Right lung (tissue), 10 donors: ENCODE data around the gene PTGES2. TPM values are rescaled to one million over a fixed set of nuclear protein-coding genes. Genes with fewer than 3 reads are reported as not detected.

Experiments
- DNase-seq, 2 donors: peaks; one replicate each; pipeline ENCODE4 v3.0.0-alpha.2; 2013
- long read RNA-seq, 8 donors: transcript quantifications; one replicate each; lab custom pipeline, GENCODE V29; 2026
- polyA plus RNA-seq, 5 donors: library from polyadenylated mRNA; unstranded; fragments of 120-200 nt; gene quantifications; one replicate each; pipeline versions ENCODE4 v1.2.1 to v1.2.3, GENCODE V29; 2013; ENCODE audit warnings: inconsistent platforms in 1 of 5, low replicate concordance in 1 of 5; ENCODE audit not compliant: insufficient read length in 5 of 5, insufficient read depth in 1 of 5

PTGES2 gene
- polyA plus RNA-seq = 10 to 100 TPM; 25.9 to 50.8 (median 31.5) TPM
- long read RNA-seq, donor 1, transcript PTGES2-202 (7 exons, 2,331 nt) = major isoform, 20 of 20 reads
- long read RNA-seq, donor 1, partial matches to known transcripts = 0 of 20 reads
- long read RNA-seq, donor 1, other reads (novel, unspliced or antisense) = 0 of 20 reads
- long read RNA-seq, donor 2, transcript PTGES2-202 (7 exons, 2,331 nt) = major isoform, 5 of 6 reads
- long read RNA-seq, donor 2, partial matches to known transcripts = 0 of 6 reads
- long read RNA-seq, donor 2, other reads (novel, unspliced or antisense) = 0 of 6 reads
- long read RNA-seq, donor 3, transcript PTGES2-202 (7 exons, 2,331 nt) = major isoform, 8 of 9 reads
- long read RNA-seq, donor 3, partial matches to known transcripts = 0 of 9 reads
- long read RNA-seq, donor 3, other reads (novel, unspliced or antisense) = 0 of 9 reads
- long read RNA-seq, donor 4, partial matches to known transcripts = 0 of 5 reads
- long read RNA-seq, donor 4, other reads (novel, unspliced or antisense) = 0 of 5 reads
- long read RNA-seq, donor 5, transcript PTGES2-202 (7 exons, 2,331 nt) = major isoform, 11 of 17 reads
- long read RNA-seq, donor 5, partial matches to known transcripts = 6 of 17 reads
- long read RNA-seq, donor 5, other reads (novel, unspliced or antisense) = 0 of 17 reads
- long read RNA-seq, donor 6, transcript PTGES2-202 (7 exons, 2,331 nt) = major isoform, 15 of 15 reads
- long read RNA-seq, donor 6, partial matches to known transcripts = 0 of 15 reads
- long read RNA-seq, donor 6, other reads (novel, unspliced or antisense) = 0 of 15 reads
- long read RNA-seq, donor 7, transcript PTGES2-202 (7 exons, 2,331 nt) = major isoform, 17 of 17 reads
- long read RNA-seq, donor 7, partial matches to known transcripts = 0 of 17 reads
- long read RNA-seq, donor 7, other reads (novel, unspliced or antisense) = 0 of 17 reads
- long read RNA-seq, donor 8, transcript PTGES2-202 (7 exons, 2,331 nt) = major isoform, 7 of 13 reads
- long read RNA-seq, donor 8, partial matches to known transcripts = 5 of 13 reads
- long read RNA-seq, donor 8, other reads (novel, unspliced or antisense) = 0 of 13 reads

DNA sequence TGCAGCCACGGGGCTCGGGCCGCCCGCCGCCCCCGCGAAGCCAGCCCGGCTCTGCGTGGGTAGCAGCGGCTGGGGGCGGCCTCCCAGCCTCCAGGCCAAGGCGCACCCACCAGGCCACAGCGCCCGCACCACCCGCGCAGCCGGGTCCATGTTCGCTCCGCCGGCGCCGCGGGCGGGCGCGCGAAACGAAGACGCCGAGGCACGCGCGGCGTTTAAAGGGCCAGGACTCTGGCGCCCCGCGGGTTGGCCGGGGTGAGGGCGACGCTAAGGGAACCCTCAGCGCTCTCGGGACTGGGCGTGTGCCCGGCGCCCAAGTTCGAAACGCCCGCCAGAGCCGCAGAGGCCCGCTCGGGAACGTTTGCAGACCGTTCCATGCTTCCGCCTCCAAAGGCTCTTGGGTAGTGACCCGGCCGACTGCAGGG lies at the start of gene PTGES2:
PTGES2 (minus strand) TSS at position 162 of the 422 bp plus-strand sequence; CDS start at position 150, 12 bp downstream.
- DNase-seq = peak; percentile 83 to 88

DNA sequence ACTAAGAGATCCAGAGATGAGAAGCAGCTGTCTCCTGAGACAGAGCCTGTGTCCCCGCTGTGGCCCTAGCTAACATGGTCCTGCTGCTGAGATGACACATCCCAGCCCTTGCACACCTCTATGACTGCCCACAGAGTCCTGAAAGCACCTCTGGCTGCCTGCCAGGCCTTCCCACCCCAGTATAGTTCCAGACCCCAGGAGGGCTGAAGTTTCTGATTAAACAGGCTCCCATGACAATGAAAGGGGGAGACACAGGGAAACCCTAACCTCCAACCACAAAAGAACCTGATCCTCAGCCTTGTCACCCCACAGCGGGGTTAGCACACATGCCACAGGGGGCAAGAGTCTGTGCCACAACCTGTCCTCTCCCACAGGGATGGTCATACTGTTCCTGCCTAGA lies 48.2 kb upstream of the PTGES2 start:
- no peak for DNase-seq

DNA sequence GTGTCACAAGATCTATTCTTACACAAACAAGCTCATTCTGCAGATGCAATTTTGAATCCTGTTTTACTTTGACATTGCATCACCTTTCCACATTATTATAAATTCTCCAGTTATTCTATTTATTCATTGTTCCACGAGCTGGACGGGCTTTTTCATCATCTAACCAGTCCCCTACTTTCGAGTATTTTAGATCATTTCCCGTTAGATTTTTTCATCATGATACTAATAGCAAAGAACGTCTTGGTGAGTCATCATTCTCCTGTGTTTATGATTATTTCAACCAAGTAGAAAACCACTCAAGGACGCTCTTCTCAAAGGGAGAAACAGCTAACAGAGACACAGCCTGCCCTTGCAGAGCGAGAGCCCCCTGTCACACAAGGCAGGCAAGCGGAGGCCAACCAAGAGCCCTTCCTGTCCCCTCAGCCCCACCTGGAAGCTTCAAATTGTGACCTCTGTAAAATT lies 47.6 kb upstream of the PTGES2 start:
- DNase-seq = no peak

DNA sequence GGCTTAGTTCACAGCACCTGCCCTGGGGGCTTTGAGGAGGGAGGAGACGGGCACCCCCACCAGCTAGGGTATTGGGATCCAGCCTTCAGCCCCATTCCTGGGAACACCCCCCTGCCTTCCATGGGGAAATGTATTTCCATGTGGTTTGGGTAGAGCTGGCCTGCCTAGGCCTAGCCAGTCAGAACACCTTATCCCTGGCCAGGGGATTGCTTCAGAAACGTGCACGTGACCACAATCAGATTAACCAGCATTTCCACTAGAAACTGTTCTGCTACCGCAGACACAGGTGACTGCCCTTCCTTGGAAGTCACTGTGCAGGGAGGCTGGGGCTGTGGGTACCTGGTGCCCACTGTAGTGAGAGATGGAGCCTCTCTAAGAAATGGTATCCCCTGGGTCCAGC lies 46.5 kb upstream of the PTGES2 start:
- DNase-seq = no peak

DNA sequence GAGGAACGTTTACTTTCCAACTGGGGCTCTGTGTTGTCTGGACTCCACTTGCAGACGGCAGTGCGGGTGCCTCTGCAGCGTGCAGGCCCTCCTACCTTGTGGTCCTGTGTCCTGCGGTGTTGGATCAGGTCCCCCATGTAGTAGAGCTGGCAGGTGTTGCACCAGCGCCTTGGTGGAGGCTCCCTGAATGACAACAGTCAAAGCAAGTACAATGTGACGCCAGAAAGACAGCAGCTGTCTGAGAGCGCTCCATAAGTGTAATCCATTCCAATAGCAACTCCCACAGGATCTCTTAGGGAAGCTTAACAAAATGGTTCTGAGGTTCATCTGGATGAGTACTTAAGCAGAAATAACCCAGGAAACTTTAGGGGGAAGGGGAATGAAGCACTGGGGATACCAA lies 42.4 kb upstream of the PTGES2 start:
- DNase-seq = no peak

DNA sequence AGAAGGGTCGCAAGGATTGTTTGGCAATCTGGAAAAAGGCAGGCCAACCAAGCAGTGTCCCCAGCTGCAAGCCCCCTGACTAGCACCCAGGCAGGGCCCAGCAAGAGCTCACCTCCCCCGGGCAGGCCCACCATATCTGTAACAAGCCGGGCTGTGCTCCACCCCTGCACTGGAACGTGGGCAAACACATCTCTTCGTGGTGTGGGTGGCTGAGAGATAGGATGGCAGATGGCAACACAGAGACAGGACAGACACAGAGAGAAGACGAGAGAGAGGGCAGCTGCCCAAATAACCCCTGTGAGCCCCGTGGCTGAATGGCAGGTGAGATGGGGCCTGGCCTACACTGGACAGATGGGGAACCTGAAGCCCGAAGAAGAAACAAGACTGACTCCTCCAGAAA lies 42.0 kb upstream of the PTGES2 start:
- no peak for DNase-seq

DNA sequence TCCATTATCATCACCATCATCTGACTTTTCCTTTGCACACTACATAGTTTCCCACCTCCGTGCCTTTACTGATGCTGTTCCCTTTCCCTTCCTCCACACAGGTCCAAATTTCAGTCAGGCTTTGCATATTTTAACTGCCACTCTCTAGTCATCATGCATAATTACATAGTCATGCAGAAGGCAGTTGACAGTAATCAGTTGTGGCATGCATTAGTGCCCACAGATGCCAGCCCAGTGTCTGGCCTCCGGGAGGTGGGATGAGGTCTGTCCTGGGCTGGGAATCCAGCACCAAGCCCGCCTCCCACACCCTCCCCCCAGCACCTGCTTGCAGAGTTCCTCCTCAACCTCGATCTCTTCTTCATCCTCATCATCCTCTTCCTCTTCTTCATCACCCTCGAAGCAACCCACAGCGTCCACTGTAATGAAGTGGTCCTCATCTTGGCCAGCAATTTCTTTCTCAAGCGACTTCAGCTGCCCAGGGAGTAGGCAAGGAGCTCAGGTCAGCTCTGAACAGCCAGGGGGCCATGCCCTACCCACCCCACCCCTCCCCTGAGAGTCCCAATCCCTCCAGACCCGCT lies 41.3 kb upstream of the PTGES2 start:
- DNase-seq = no peak

DNA sequence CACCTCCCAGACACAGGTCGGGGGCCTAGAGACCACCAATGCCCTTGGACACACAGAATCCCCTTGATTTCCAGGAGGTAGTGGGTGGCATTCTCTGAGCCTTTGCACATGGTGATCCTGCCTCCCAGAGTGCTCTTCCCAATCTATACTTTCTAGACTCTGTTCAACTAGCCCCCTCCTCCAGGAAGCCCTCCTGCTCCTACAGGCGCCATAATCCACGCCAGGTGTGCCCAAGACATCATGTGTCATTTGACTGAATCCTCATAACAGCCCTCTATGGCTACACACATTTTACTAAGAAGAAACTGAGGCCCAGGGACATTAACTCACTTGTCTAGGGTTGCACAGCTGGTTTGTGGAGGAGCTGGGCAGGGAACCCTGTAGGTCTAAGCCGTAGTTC lies 39.7 kb upstream of the PTGES2 start:
- DNase-seq = no peak

DNA sequence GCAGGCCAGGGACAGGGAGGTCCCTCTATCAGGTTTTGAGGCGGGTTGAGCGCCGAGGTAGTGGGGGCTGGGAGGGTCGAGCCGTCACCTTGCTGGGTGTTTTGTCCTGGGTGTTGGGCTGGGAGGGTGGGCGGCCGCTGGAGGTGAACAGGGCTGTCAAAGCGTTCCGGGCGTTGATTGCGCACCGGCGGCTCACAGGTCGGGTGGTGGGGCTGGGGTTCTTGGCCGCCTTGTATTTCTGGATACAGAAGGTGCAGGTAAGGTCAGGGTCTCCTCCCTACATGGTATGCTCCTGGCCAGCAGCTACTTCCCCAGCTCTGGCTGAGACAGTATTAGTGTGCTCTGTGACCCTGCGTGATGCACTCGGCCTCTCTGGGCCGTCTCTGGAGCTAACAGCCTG lies 38.6 kb upstream of the PTGES2 start:
- DNase-seq = no peak

DNA sequence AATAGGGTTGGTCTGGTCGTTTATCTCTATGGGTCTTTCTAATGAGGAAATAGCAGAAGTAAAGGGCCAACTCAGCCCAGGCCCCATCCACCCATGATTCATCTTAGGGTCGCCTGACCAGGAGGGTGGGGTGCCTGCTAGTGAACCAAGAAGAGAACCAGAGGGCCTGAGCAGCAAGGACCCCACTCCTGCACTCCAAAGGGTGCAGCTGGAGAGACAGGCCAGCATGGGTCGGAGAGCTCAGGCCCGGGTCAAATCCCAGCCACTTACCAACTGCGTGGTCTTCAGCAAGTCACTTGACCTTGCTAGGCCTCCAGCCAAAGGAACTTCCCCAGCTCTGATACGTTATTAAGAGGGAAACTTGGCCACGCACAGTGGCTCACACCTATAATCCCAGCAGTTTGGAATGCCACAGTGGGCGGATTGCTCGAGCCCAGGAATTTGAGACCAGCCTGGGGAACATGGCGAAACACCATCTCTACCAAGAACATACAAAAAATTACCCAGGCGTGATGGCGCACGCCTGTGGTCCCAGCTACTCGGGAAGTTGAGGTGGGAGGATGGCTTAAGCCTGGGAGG lies 36.9 kb upstream of the PTGES2 start:
- DNase-seq = no peak

DNA sequence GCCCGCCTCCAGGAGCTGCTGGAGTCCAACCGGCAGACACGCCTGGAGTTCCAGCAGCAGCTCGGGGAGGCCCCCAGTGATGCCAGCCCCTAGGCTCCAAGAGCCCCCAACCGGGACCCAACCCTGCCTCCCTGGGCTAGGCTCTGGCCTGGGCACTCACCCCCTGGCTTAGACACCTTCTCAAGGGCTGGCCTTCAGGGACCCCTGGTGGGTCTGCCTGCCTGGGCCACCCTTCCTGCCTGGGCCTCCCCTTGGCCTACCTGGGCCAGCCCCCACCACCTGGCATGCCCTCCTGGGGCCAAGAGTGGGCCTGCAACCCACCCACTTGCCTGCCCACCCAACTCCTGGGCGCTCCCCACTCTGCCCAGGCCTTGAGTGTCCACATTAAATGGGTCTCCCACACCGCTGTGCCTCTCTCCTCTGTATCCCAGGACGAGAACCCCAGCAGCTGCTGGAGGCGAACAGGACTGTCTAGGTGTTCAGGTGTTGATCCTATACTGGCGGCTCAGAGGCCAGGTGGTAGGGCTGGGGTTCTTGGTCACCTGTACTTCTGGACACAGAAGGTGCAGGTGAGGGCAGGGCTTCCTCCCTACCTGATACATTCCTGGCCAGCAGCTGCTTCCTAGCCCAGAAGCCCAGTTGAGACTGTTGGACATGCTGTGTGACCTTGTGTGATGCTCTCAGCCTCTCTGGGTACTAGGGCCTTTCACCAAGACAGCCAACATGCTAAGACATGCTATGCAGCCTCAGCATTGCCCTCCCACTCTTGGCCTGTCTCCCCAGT lies 36.2 kb upstream of the PTGES2 start:
- DNase-seq = no peak

DNA sequence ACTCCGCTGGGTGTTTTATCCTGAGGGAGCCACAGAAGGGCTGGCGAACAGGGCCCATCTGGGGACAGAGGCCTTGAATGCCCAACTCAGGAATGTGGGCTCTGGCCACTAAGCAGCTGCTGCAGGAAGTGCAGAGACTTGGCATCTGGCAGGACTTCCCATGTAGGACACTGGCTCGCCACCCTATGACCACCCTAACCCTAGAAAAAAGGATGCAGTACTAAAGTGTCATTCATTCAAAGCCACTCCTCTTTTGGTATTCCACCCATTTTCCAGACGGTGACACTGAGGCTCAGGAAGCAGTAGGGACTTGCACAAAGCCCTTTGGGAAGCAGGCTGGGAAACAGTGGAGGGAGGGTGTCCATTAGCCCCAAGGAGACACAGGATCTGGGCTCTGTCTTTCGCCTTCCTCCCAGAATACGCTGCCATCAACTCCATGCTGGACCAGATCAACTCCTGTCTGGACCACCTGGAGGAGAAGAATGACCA lies 35.5 kb upstream of the PTGES2 start:
- DNase-seq = no peak

DNA sequence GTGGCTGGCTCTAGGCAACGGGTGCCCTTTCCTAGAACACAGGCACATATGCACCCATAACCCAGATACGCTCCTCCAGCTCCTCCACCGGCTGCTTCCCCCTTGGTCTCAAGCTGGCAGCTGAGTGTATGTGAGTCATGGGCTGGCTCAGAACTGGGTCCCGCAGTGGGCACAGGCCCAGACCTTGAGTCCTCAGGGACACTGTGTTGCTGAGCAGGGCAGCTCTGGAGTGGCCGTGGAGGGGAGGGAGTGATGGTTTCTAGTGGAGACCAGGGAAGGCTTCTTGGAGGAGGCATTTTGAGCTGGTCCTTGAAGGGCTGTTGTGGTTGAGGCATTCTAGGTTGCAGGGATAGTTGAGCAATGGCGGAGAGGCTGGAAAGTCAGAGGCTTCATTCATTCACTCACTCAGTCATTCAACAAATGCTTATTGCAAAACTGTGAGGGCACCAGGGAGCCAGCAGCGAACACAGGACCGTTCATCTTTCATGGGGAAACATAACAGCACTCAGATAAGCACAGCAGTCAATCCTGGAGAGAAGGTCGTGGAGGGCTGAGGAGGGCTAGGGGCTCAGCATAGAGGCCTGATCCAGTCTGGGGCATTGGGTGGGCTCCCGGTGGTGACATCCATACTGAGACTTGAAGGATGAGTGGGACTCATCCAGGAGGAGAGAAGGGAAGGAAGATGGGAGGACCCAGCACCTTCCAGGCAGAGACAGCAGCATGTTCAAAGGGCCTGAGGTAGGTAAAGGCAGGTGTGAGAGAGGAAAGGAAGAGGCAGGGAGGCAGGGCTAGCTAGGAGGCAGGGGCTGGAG lies 34.9 kb upstream of the PTGES2 start:
- no peak for DNase-seq

DNA sequence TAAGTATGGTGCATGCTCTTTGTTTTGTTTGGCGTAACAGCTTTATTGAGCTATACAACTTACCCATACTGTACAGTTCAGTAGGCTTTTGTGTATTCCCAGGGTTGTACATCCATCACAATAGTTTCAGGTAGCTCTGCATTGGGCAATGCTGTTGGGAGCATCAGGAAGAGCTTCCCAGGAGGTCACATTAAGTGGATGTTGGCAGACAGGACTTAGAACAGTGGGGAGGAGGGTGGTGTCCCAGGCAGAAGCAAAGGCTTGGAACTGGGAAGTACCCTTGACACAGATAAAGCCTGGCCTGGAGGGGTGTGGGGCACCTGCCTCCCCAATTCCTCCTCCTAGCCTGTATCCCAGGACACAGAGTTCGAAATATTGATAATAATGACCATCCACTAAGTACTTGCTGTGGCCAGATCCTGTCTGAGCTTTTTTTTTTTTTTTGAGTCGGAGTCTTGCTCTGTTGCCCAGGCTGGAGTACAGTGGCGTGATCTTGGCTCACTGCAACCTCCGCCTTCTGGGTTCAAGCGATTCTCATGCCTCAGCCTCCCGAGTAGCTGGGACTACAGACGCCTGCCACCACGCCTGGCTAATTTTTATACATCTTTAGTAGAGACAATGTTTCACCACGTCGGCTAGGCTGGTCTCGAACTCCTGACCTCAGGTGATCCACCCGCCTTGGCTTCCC lies 33.8 kb upstream of the PTGES2 start:
- no peak for DNase-seq

DNA sequence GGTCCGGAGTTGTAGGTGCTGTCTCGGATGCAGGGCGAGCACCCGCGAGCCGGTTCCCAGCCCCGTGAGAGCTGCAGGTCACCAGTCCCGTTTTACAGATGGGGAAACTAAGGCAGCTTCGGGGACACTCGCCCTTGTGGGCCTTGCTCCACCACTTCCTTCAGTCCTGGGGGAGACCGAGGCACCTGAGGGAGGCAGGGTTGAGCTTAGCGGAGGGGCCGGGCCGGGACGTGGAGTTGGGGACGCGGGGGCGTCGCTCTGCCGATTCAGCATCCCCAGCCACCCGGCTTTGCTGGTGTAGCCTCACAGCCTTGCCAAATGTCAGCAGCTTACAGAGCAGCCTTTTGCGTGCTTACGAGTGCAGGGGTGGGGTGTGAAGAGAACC lies 33.1 kb upstream of the PTGES2 start:
- DNase-seq = no peak

DNA sequence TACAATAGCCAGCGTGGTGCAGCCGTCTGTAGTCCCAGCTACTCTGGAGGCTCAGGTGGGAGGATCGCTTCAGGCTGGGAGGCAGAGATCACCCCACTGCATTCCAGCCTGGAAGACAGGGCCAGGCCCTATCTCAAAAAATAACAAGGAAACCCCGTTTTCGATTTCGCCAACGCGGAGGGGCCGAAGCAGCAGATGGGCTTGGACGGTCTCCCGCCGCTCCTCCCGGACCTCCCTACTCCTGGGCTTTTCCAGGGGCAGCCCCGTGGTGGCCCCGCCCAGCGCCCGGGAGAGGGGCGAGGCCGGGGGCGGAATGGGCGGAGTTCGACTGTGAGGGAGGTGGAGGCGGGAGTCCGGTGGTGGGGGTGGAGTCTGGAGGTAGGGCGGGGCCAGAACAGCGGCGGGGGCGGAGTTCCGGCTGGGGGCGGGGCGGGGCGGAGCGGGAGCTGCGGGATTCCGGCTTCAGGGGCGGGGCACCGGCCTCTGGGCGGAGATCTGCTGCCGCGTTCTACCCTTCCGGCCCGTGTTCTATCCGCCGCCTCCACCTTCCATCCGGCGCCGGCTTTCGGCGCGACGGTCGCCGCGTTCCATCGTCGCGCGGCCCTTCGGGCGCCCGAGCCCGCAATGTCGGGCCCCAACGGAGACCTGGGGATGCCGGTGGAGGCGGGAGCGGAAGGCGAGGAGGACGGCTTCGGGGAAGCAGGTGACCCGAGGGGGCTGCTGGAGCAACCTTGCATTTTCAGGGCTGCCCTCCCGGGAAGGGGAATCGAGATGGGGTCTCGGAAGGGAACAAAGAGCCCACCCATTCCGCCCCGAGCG lies 32.5 kb upstream of the PTGES2 start, which contains the start of gene BBLN:
BBLN (plus strand) TSS at position 482 of the 819 bp plus-strand sequence; CDS start at position 625, 143 bp downstream.
- DNase-seq = peak; percentile 93

DNA sequence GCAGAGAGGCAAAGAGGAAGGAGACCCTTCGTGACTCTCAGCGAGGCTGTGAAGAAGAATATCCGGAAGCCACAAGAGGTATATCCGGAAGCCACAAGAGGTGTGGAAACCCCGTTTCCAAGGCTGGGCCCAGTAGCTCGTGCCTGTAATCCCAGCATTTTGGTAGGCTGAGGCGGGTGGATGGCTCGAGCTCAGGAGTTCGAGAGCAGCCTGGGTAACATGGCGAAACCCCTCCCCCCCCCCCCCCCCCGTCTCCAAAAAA lies 31.9 kb upstream of the PTGES2 start:
- no peak for DNase-seq
